Gastrocnemius medialis (tissue), 4 donors: Measurements from ENCODE around the gene PROX1.

ENCODE experiments used
- POLR2A ChIP-seq, 2 donors: fragments of 450-650 bp; IDR thresholded peaks; one replicate each; pipeline ENCODE4 v1.6.1; 2017; ENCODE audit warnings: antibody characterized with exemption in 2 of 2, mild to moderate bottlenecking in 2 of 2, moderate library complexity in 2 of 2
- TF ChIP-seq, protein P1 (sequence below), 5 experiments: fragments of 450-650 bp in 3 of 5; fragments of 200-600 bp in 2 of 5; sonication (generic) in 2 of 5; IDR thresholded peaks in 4 of 5; conservative IDR thresholded peaks in 1 of 5; 1 replicate in 4 of 5; 2 replicates in 1 of 5; pipeline ENCODE4 v1.5.1; 2016 to 2019; ENCODE audit warnings: antibody characterized with exemption in 5 of 5, mild to moderate bottlenecking in 3 of 5, moderate library complexity in 3 of 5

DNA sequence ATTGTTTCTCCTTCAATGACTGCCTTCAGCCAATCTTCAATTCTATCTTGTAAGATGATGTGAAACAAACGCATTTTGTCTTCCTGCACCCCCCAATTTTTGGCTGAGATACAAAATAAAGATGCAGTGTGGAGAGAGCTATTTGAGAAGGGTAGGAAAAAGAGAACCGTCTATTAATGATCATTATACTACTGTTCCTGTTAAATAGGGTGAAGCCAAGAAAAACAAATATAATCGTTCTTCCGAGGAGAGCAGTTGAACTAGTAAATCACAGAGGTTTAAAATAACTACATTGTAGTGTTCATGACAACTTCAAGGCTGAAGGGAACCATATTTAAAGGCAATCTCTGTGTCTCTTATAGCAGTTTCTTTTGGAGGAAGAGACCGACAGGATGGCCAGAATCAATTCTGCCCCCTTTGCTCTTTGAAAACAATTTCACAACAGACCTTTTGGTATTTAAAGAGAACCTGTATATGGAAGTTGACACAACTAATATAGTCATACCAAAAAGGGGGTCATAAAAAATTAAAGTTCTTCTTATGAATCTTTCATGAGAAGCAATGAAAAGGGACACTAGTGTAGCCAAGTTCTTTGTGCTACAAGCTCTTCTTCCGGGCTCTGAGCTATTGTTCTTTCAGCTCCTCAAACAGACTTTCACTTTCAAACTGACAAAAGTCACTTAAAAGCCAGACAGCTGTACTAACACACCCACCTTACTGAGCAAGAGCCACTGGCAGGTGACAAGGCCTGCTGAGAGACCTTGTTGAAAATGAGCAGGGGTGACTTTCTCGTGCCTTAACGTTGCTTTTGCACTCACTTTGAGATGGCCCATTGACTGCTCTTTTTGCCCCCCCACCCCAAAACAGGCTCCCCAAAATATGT, 30.9 kb downstream of the PROX1 start:
- no peak for TF ChIP-seq POLR2A (IDR thresholded peaks at IDR 0.05)
- TF ChIP-seq, protein P1, sequence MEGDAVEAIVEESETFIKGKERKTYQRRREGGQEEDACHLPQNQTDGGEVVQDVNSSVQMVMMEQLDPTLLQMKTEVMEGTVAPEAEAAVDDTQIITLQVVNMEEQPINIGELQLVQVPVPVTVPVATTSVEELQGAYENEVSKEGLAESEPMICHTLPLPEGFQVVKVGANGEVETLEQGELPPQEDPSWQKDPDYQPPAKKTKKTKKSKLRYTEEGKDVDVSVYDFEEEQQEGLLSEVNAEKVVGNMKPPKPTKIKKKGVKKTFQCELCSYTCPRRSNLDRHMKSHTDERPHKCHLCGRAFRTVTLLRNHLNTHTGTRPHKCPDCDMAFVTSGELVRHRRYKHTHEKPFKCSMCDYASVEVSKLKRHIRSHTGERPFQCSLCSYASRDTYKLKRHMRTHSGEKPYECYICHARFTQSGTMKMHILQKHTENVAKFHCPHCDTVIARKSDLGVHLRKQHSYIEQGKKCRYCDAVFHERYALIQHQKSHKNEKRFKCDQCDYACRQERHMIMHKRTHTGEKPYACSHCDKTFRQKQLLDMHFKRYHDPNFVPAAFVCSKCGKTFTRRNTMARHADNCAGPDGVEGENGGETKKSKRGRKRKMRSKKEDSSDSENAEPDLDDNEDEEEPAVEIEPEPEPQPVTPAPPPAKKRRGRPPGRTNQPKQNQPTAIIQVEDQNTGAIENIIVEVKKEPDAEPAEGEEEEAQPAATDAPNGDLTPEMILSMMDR (IDR thresholded peaks at IDR 0.05 in 4 of 5, conservative IDR thresholded peaks at IDR 0.05 in 1 of 5), result no peak
